Astrocyte of the cerebellum (primary cell): ENCODE results near the gene HSPA14.

Experiments used
- DNase-seq: peaks from one replicate; pipeline ENCODE4 v3.0.0-alpha.2; 2011; ENCODE audit warnings: low read depth
- H3K4me3 ChIP-seq: 2 replicates; pipeline ENCODE4 v1.5.1; 2011; ENCODE audit warnings: mild to moderate bottlenecking, low read depth, low read length, moderate library complexity
- in situ Hi-C: cut with HindIII; loops from 2 replicates; pipeline ENCODE4 v1.10.0; 2017; ENCODE audit warnings: low sequenced_read_pairs
- TF ChIP-seq, protein P1 (sequence below): IDR thresholded peaks from 2 replicates; pipeline ENCODE4 v1.5.1; 2012; ENCODE audit warnings: low read length, low read depth, moderate library complexity, mild to moderate bottlenecking; ENCODE audit errors: missing control alignments

Gene HSPA14

DNA sequence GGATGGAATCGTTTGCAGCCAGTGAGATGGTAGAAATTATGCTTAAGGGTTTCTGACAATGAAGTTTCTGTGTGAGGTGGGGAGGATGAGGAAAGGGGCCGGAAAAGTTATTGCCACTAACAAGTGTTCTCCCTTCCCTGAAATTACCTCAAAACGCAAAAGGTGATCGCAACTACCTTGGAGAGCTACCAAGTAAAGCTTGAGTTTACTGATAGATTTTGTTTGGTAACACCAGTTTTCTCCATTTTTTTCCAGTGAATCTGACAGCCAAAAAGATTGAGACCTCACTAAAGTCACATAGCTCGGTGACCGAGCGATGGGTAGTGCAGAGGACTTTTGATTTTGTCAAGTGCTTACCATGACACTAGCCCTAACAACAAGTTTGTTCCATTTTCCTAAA, 42.1 kb downstream of the HSPA14 start:
- TF ChIP-seq, protein P1, sequence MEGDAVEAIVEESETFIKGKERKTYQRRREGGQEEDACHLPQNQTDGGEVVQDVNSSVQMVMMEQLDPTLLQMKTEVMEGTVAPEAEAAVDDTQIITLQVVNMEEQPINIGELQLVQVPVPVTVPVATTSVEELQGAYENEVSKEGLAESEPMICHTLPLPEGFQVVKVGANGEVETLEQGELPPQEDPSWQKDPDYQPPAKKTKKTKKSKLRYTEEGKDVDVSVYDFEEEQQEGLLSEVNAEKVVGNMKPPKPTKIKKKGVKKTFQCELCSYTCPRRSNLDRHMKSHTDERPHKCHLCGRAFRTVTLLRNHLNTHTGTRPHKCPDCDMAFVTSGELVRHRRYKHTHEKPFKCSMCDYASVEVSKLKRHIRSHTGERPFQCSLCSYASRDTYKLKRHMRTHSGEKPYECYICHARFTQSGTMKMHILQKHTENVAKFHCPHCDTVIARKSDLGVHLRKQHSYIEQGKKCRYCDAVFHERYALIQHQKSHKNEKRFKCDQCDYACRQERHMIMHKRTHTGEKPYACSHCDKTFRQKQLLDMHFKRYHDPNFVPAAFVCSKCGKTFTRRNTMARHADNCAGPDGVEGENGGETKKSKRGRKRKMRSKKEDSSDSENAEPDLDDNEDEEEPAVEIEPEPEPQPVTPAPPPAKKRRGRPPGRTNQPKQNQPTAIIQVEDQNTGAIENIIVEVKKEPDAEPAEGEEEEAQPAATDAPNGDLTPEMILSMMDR, result no peak
- no peak for DNase-seq
- peak overlapping the region; percentile 97 for H3K4me3 ChIP-seq
- in situ Hi-C loops, result no loop called here

DNA sequence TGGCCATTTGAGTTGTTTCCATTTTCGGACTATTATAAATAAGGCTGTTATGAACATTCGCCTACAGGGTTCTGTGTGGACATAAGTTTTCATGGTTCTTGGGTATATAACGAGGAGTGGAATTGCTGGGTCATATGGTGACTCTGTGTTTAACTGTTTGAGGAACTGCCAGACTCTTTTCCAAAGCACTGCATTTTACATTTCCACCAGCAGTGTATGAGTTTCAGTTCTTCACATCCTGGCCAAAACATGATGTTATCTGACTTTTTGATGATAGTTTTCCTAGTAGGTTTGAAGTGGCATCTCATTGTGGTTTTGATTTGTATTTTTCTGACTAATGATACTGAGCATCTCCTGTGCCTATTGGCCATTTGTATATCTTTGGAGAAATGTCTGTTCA, 46.0 kb downstream of the HSPA14 start:
- no peak overlapping the region for H3K4me3 ChIP-seq
- TF ChIP-seq, protein P1, result no peak
- in situ Hi-C loops, result no loop called here
- no peak for DNase-seq

DNA sequence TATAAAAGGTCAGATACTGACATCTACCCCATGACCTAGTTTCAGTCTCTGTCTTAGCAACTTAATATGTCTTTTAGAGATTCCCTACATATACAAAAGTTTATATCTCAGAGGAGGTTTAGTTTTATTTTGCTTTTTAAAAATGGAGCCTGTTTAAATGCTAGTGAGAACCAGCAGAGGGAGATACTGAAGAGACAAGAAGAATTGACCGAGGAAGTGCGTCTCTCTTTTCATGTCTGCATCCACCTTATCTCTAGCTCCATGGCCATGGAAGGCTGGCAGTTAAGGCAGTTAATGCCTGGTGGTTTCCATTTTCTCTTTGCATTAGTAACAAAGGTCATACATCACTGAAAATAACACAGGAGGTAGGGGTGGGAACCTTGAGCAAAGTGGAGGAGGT, 51.2 kb downstream of the HSPA14 start:
- no peak overlapping the region for H3K4me3 ChIP-seq
- no peak for DNase-seq
- in situ Hi-C loops, result no loop called here
- TF ChIP-seq, protein P1, result peak; percentile 33

DNA sequence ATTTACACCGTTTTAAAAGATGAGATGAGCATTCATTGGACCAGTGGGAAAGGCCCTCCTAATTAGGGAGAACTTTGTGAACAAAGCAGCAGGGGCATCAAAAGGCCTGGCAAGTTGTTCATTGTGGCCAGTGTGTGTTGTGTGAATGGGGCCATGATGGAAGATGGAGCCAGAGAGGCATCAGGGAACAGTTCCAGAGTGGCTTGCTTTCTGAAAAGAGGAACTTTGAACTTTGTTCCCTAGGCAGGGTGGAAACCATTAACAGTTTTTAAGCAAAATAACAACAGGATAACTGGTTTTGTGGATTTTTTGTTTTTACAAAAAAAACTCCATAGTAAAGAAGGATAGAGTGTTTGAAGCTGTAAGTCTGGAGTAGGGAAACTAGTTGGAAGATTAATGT, 53.0 kb downstream of the HSPA14 start:
- no peak overlapping the region for H3K4me3 ChIP-seq
- in situ Hi-C loops, result no loop called here
- TF ChIP-seq, protein P1, result no peak
- DNase-seq, result no peak

DNA sequence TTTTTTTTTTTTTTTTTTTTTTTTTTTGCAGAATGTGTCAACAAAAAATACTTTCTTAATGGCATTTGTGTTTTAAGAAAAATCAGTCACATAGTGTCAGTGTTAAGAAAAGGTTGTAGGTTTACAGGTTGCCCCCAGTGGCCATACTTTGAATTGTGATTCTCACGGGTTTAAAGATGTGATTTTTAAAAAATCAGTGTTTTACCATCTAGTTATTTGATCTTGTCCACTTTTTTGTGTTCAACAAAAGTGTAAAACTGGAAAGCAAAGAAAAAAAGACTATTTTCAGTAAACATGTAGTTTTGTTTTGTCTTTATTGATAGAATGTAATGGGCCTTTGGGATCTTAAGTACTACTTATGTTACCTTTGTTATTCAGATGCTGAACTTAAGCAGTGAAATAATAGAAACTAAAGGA, 66.2 kb downstream of the HSPA14 start:
- no peak overlapping the region for H3K4me3 ChIP-seq
- TF ChIP-seq, protein P1, result peak; percentile 45
- in situ Hi-C loops, result loop anchor here (10.0 kb wide), 1 partner anchor 120 kb away; no protein-coding TSS in a partner anchor
- no peak for DNase-seq

DNA sequence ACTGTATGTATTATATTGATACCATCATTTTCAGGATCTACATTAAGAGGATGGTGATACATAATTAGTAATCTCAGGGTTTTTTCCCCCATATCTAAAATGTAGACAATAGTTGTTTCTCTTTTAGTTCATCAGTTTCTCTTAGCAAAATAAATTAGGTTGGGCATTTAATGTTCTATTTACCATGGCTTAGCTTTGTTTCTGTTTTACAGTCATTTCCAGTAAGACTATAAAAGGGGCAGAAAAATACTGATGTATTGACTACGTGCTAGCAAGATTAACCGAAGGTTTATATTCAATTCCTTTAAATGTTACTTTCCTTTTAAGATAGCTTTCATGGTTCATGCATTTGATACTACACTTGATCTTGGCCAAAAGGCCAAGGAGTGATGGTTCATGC, 66.8 kb downstream of the HSPA14 start:
- no peak for DNase-seq
- H3K4me3 ChIP-seq, result no peak overlapping the region
- in situ Hi-C loops, result loop anchor here (10.0 kb wide), 1 partner anchor 120 kb away; no protein-coding TSS in a partner anchor
- TF ChIP-seq, protein P1, result no peak

DNA sequence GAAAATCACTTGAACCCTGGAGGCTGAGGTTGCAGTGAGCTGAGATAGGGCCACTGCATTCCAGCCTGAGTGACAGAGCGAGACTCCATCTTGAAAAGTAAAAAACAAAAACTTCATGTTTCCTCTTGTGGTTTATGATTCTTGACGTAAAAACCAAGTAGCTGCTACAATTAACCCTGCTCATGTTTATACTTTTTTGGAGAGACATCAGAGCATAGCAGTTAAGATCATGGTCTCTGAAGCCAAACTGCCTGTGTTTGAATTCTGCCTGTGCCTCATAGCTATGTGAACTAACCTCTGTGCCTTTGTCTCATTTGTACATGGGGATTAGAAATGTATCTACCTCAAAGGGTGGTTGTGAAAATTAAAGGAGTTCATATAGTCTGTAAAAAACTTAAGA, 67.8 kb downstream of the HSPA14 start:
- in situ Hi-C loops, result loop anchor here (10.0 kb wide), 1 partner anchor 119 kb away; no protein-coding TSS in a partner anchor
- TF ChIP-seq, protein P1, result no peak
- DNase-seq, result no peak
- no peak overlapping the region for H3K4me3 ChIP-seq
